HG02840 (cell line): ENCODE measurements around the gene RRAGA.
A peak's percentile ranks its signal among the peaks of the same experiment; 100 is the strongest.
"Not testable (repeated sequence)": the region's sequence is repeated elsewhere in the genome, so short reads cannot be mapped to it uniquely, and the experiment has no call there.

ENCODE experiments used
- ATAC-seq: cut with Tn5 transposase; IDR thresholded peaks from one replicate; pipeline ENCODE4 v1.9.1; 2021; ENCODE audit warnings: mild to moderate bottlenecking, moderate library complexity, moderate number of reproducible peaks; ENCODE audit not compliant: unreplicated experiment, low FRiP score

Gene RRAGA, protein sequence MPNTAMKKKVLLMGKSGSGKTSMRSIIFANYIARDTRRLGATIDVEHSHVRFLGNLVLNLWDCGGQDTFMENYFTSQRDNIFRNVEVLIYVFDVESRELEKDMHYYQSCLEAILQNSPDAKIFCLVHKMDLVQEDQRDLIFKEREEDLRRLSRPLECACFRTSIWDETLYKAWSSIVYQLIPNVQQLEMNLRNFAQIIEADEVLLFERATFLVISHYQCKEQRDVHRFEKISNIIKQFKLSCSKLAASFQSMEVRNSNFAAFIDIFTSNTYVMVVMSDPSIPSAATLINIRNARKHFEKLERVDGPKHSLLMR

DNA sequence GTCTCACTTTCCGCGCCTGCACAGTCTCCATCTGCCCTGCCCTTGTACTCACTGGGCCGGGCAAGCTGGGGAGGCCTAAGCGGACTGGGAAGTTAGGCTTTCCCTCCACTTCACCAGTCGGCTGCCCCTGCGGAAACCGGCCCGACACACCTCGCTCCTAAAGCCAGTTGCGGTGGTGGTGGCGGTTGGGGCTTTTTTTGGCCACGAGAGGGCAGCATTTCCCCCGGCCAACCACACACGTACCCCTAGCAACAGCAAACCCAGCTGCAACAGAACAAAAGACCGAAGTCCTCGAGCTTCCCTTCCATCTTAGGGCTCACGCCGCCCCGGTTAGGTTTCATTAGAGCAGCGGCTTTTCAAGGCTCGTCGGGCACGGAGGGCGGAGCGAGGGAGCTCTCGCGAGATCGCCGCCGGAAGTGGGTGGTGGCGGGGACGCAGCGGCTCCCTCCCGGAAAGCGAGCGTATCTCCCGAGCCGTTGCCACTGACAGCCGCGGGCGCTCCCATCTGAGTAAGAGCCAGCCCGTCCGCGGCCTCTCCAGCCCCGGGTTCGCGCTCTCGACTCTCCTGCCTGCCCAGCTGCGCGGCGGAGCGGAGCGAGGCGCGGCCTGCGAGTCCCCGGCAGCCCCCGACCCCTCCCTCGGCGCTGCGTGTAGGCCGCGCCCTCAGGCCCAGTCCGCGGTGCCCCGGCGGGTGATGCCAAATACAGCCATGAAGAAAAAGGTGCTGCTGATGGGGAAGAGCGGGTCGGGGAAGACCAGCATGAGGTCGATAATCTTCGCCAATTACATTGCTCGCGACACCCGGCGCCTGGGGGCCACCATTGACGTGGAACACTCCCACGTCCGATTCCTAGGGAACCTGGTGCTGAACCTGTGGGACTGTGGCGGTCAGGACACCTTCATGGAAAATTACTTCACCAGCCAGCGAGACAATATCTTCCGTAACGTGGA lies at the start of gene RRAGA:
RRAGA (plus strand) TSS at position 462 of the 951 bp plus-strand sequence; CDS start at position 695, 233 bp downstream.
- ATAC-seq, result peak; percentile 91

DNA sequence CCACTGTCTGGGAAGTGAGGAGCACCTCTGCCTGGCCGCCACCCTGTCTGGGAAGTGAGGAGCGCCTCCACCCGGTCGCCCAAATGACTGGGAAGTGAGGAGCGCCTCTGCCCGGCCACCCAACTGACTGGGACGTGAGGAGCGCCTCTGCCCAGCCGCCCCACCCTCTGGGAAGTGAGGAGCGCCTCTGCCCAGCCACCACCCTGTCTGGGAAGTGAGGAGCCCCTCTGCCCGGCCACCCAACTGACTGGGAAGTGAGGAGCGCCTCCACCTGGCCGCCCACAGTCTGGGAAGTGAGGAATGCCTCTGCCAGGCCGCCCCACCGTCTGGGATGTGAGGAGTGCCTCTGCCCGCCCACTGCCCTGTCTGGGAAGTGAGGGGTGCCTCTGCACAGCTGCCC lies 49.1 kb upstream of the RRAGA start:
- ATAC-seq, result no peak

DNA sequence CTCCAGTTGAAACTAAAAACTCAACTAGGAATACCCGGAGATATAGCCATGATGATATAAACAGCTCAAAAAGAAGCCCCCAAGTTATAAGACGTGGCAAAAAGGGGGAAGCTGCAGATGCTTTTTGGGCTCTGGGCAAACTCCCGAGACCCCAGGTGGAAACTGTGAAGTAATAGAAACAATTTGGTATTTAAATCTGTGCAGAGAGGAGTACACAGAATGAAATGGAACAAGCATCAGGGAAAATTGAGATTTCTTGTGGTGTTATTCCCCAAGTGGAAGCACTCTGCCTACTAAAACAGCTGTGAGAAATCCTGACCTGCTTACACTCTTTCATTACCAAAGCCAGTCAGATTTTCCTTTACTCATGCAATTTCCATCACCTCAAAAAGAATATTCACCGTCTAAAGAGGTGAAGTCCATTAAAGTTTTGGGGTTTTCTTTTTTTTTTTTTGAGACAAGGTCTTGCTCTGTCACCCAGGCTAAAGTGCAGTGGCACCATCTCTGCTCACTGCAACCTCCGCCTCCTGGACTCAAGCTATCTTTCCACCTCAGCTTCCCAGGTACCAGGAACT lies 39.7 kb upstream of the RRAGA start:
- ATAC-seq, result no peak

DNA sequence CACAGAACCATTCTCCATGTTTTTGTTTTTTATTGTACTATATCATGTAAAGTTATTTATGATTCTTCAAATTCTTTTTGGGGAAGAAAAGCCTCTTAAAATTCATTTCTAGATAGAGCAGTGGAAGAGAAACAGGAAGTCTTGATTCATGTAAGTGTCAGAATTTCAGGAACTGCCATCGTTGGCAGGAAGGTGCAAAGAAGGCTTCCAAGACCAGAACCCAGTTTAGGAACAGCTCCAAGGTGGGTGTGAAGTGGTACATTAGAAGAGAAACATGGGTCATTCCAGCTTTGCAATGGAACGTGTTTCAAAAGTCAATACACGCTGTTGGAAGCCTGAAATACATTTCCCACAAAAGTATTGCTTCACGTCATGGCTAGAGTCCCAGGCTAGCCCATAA lies 31.0 kb upstream of the RRAGA start:
- ATAC-seq, result no peak

DNA sequence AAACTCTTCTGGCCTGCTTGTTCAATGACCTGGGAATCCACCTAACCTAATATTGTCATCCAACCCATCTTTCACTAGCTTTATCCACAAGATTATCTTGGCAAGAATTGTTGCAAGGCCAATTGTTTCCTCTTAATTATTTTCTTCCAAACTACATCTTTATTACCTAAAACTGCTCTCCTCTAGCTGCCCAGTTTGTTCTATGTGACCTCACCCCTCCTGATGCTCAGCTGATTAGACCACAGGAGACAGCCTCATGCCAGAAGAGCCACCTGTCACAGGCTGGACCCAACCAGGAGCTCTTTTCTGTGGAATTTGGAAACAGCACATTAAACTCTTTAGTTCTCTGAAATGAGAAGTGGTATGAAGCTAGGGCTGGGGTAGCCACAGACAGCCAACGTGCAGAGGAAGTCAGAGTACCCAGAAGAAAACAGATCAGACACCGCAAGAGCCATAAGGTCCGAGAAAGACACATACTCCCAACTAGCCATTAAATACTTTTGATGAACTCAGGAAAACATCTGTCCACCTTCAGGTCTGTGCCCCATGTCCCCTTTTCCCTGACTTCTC lies 28.3 kb upstream of the RRAGA start:
- ATAC-seq, result no peak

DNA sequence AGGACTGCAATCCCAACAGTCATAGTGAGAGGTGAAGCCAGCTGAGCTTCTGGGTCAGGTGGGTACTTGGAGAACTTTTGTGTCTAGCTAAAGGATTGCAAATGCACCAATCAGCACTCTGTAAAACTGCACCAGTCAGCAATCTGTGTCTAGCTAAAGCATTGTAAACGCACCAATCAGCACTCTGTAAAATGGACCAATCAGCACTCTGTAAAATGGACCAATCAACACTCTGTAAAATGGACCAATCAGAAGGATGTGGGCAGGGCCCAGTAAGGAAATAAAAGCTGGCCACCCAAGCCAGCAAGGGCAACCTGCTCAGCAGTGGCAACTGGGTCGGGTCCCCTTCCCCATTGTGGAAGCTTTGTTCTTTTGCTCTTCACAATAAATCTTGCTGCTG lies 27.6 kb upstream of the RRAGA start:
- not testable (repeated sequence) for ATAC-seq

DNA sequence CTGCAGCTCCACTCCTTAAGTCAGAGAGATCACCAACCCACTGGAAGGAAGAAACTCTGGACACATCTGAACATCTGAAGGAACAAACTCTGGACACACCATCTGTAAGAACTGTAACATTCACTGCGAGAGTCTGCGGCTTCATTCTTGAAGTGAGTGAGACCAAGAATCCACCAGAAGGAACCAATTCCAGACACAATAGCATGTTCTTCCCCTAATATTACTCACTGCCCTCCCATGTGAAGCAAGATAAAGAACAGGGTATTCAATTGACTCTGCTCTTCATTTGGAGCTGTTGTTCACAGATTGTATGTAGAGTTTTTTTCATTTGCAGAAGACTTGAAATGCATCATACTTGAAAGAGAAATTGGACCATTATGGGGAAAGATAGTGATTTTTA lies 27.0 kb upstream of the RRAGA start:
- ATAC-seq, result no peak

DNA sequence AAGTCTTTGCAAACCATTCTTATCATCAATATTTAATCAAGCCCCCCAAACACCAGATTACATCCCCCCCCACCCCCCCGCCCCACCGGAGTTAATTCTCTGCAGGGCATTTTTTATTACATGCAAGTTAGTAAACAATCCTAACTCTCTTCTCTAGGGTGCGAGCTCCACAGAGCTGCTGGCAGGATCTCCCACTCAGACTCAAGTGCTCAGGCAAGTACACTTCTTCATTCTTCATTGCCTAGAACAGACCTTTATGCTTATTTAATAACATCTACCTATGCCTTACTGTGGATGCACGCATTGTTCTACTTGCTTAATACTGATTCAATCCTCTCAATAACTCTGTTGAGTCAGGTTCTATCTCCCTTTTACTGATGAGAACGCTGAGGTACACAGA lies 26.1 kb upstream of the RRAGA start:
- ATAC-seq, result no peak

DNA sequence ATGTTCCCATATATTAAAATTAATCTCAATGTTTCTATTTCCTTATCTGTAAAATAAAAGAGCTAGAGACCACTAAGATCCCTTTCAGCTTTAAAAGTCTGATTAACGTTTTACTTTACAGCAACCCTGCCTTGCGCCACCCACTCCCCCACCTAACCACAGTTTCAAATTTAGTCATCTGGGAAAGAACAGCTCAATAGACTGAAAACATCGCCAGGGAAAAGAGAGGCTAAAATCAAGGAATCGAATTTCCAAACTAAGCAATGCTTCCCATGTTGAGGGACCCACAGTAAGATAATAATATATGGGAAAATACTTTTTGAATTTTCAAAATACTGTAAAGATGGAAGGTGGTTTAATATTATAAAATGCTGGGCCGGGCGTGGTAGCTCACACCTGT lies 22.9 kb upstream of the RRAGA start:
- ATAC-seq, result no peak

DNA sequence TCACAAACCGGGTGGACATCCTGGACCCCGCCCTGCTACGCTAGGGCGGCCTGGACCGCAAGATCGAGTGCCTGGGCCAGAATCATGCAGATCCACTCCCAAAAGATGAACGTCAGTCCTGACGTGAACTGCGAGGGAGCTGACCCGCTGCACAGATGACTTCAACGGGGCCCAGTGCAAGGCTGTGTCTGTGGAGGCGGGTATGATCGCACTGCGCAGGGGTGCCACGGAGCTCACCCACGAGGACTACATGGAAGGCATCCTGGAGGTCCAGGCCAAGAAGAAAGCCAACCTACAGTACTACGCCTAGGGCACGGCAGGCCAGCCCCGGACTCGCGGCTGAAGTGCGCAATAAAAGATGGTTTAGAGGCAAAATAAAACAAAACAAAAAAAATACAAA lies 21.4 kb upstream of the RRAGA start:
- ATAC-seq, result no peak

DNA sequence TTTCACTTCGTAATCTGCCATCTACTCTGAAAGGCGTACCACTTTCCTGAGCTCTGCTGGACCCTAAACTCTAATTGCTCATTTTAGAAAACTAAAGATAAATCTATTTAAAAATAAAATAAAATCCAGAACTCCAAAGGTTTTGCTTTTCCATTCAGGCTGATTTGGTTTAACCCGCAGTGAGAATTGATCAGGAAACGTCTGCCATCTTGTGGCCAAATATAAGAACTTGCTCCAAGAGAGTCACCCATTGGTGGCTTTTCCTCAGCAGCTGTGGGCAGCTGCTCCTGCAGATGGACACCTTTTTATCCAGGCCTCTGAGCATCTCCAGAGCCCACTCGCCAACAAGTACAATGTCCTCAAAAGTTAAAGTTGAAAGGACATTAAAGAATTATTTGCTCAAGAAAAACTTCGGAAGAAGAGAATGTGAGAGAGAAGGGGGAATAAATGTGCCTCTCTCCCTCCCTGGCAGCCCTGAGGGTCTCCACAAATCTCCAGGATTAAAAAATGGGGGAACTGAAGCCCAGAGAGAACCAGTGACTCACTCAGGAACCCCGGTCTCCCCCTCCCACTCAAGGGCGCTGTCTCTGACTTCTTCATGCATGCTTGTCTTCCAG lies 20.3 kb upstream of the RRAGA start:
- ATAC-seq, result no peak

DNA sequence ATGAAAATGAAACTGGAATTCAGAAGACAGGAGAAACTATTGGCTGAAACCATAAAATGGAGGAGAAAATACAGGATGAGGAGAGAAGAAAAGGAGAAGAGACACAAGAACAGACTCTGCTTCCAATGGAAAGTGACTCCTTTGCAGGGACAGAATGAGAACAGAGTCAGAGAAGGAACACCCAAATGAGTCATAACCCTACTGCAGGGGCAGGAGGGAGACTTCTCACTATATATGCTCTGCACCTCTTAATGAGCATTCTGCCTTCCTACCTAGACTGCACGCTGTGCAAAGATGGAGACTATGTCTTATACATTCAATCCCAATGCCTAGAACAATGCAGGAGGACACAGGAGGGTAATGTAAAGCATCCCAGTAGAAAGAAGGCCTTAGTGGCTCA lies 18.3 kb upstream of the RRAGA start:
- ATAC-seq, result peak; percentile 74

DNA sequence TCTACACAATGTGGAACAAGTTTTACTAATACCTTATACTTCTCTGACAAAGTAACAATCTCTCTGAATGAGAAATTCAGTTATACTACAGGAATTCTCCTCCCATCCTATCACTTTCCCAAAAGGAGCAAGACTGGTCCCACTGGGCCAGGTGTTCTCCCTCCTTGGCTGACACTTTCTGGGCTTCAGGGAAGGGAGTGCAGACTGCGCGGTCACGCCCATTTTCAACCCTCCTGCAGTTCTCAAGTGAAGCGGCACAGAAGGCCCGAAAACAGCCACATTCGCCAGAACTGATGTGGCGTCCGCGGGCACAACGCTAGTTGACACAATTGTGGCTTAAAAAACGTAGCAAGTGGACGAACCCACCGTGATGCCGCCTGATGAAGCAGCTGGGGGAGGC lies 16.8 kb upstream of the RRAGA start:
- no peak for ATAC-seq

DNA sequence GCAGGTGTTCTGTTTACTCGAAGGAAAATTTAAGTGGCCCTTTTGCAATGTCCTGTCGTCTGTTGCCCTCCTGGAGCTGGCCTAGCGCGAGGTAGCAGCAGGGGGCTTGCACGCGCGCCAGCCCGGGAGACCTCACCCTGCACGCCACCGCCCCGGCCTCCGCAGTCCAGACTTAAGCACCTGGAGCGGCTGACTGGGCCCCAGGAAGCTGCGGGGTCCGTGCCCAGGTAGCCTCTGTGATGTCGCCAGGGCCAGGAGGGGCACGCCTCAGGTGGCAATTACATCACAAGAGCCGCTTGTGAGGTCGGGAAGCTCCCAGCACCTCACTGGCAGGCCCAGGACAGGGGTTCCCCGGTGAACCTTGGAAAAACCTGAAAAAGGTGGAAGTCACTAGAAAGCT lies 16.2 kb upstream of the RRAGA start, which contains the start of gene SAXO1:
SAXO1 (minus strand) TSS at position 195 of the 400 bp plus-strand sequence. CDS start 301 bp downstream, outside the sequence.
- ATAC-seq, result no peak

DNA sequence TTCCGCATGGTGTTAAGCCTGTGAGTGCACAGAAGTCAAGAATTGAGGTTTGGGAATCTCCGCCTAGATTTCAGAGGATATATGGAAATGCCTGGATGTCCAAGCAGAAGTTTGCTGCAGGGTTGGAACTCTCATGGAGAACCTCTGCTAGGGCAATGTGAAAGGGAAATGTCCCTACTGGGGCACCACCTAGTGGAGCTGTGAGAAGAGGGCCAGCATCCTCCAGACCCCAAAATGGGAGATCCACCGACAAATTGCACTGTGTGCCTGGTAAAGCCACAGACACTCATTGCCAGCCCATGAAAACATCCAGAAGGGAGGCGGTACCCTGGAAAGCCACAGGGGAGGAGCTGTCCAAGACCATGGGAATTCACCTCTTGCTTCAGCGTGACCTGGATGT lies 12.6 kb upstream of the RRAGA start:
- ATAC-seq, result no peak

DNA sequence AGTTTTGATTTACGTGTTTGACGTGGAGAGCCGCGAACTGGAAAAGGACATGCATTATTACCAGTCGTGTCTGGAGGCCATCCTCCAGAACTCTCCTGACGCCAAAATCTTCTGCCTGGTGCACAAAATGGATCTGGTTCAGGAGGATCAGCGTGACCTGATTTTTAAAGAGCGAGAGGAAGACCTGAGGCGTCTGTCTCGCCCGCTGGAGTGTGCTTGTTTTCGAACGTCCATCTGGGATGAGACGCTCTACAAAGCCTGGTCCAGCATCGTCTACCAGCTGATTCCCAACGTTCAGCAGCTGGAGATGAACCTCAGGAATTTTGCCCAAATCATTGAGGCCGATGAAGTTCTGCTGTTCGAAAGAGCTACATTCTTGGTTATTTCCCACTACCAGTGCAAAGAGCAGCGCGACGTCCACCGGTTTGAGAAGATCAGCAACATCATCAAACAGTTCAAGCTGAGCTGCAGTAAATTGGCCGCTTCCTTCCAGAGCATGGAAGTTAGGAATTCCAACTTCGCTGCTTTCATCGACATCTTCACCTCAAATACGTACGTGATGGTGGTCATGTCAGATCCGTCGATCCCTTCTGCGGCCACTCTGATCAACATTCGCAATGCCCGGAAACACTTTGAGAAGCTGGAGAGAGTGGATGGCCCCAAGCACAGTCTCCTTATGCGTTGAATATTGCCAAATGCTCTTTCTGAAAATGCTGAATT lies 850 bp downstream of the RRAGA start:
- ATAC-seq, result no peak

DNA sequence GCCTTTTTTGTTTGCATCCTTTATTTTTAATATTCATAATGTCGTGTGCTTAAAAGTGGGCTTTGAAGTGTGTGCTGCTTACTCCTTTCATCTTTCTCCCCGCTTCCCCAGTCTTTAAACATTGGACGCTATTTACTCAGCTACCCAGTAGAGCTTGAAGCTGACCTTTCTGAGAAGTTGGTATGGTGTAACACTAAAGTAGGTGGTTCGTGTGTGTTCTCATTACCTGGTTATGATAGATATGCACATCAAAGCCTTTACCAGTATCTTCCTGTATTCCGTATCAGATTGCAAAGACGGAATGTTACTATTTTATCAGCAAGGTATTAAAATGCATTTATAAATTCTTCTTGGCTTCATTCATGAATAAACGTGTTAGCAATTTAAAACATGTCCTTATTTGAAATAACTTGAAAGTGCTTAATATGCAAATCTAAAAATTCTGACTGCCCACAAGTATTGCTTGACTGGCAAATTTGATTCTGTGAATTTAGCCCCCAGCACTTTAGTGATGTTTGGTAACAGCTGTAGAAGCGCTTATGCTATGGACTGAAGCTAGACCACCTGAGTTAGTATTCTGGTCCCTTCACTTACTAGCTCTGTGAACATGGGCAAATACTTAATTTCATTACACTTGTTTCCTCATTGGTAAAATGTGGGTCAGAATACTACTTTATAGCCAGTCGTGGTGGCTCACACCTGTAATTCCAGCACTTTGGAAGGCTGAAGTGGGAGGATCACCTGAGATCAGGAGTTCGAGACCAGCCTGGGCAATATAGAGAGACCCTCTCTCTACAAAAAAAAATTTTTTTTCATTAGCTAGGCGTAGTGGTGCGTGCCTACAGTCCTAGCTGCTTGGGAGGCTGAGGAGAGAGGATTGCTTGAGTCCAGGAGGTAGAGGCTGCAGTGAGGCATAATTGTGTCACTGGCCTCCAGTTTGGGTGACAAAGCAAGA lies 1.7 kb downstream of the RRAGA start:
- no peak for ATAC-seq

DNA sequence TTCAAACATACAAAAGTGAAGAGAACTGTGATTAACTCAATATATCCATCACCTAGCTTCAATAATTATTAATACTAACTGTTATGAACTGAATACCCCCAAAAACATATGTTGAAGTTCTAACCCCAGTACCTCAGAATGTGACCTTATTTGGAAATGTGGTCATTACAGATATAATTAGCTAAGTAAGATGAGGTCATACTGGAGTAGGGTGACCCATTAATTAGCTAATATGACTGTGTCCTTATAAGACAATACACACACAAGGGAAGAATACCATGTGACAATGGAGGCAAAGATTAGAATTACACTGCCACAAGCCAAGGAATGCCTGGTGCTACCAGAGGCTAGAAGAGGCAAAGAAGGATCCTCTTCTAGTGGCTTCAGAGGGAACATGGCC lies 7.8 kb downstream of the RRAGA start:
- no peak for ATAC-seq

DNA sequence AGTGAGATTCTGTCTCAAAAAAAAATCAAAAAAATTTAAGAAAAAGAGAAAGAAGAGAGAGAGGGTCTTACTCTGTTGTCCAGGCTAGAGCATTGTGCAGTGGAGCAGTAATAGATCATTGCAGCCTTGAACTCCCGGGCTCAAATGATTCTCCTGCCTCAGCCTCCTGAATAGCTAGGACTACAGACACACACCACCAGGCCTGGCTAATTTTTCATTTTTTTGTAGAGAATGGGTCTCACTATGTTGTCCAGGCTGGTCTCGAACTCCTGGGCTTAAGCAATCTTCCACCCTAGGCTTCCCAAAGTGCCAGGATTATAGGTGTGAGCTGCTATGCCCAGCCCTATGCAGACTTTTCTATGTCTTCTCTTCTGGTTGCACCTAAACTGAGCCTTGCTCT lies 25.0 kb downstream of the RRAGA start:
- ATAC-seq, result no peak
